22Rv1 (cell line): ENCODE data around the gene UNC5C.

ENCODE experiments used
- ZFX ChIP-seq: fragments of 450-650 bp; IDR thresholded peaks from 2 replicates; pipeline ENCODE4 v1.6.1; 2017; ENCODE audit warnings: antibody characterized with exemption, borderline replicate concordance
- TF ChIP-seq, protein P1 (sequence below): fragments of 450-650 bp; IDR thresholded peaks from 2 replicates; pipeline ENCODE4 v1.5.1; 2017; ENCODE audit warnings: mild to moderate bottlenecking

- TF ChIP-seq, protein P1, sequence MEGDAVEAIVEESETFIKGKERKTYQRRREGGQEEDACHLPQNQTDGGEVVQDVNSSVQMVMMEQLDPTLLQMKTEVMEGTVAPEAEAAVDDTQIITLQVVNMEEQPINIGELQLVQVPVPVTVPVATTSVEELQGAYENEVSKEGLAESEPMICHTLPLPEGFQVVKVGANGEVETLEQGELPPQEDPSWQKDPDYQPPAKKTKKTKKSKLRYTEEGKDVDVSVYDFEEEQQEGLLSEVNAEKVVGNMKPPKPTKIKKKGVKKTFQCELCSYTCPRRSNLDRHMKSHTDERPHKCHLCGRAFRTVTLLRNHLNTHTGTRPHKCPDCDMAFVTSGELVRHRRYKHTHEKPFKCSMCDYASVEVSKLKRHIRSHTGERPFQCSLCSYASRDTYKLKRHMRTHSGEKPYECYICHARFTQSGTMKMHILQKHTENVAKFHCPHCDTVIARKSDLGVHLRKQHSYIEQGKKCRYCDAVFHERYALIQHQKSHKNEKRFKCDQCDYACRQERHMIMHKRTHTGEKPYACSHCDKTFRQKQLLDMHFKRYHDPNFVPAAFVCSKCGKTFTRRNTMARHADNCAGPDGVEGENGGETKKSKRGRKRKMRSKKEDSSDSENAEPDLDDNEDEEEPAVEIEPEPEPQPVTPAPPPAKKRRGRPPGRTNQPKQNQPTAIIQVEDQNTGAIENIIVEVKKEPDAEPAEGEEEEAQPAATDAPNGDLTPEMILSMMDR: no peak
- TF ChIP-seq ZFX: no peak
These were observed 85.9 kb downstream of the UNC5C start for GRCh38 chr4:95462921-95463320.
